Measurements from ENCODE around the gene PLIN3.
"Not testable (repeated sequence)": the region's sequence is repeated elsewhere in the genome, so short reads cannot be mapped to it uniquely, and the experiment has no call there.

Gene PLIN3

DNA sequence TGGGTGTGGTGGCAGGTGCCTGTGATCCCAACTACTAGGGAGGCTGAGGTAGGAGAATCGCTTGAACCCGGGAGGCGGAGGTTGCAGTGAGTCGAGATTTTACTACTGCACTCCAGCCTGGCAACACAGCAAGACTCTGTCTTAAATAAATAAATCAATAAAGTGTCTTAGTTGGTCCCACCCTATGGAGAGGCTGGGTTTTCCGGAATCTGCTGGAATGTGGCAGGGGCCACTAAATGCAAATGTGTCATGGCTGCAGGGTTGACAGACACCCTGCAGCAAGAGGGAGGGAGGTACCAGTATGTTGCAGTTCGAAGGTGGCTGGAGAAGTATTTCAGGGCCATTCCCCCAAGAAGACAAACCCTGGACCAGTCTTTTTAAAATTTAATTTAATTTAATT, 17.5 kb upstream of the PLIN3 start:
- not testable (repeated sequence) for H3K9me3 ChIP-seq (ENCODE audit: control insufficient read depth, insufficient read depth, low read length); H3K4me1 ChIP-seq (ENCODE audit: control insufficient read depth, insufficient read depth, low read length); H3K4me3 ChIP-seq (ENCODE audit: low read depth, low read length); H3K36me3 ChIP-seq (ENCODE audit: control insufficient read depth, insufficient read depth, low read length); H3K27me3 ChIP-seq (ENCODE audit: control insufficient read depth, insufficient read depth, low read length); H3K9ac ChIP-seq (ENCODE audit: low read depth, low read length)

DNA sequence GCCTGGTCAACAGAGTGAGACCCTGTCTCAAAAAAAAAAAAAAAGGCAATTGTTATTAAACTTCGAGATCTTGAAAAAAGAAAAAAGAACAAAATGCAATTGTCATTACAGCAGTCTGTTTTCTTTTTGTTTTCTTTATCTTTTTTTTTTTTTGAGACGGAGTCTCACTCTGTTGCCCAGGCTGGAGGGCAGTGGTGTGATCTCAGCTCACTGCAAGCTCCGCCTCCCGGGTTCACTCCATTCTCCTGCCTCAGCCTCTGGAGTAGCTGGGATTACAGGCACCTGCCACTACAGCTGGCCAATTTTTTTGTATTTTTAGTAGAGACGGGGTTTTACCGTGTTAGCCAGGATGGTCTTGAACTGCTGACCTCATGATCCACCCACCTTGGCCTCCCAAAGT, 15.4 kb upstream of the PLIN3 start:
- not testable (repeated sequence) for H3K36me3 ChIP-seq (ENCODE audit: control insufficient read depth, insufficient read depth, low read length); H3K27me3 ChIP-seq (ENCODE audit: control insufficient read depth, insufficient read depth, low read length); H3K9ac ChIP-seq (ENCODE audit: low read depth, low read length); H3K4me1 ChIP-seq (ENCODE audit: control insufficient read depth, insufficient read depth, low read length); H3K9me3 ChIP-seq (ENCODE audit: control insufficient read depth, insufficient read depth, low read length); H3K4me3 ChIP-seq (ENCODE audit: low read depth, low read length)

DNA sequence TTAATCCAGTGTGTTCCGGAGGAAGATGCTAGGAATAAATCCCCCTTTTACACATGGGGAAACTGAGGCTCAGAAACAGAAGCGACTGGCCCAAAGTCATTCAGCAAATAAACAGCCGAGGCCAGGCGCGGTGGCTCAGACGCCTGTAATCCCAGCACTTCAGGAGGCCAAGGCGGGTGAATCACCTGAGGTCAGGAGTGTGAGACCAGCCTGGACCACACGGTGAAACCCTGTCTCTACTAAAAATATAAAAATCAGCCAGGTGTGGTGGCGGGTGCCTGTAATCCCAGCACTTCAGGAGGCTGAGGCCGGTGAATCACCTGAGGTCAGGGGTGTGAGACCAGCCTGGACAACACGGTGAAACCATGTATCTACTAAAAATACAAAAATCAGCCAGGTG, 11.6 kb upstream of the PLIN3 start:
- H3K27me3 ChIP-seq (ENCODE audit: control insufficient read depth, insufficient read depth, low read length) = no peaks in the 10 kb centered on the region
- H3K36me3 ChIP-seq (ENCODE audit: control insufficient read depth, insufficient read depth, low read length) = no peaks in the 10 kb centered on the region
- no peaks in the 10 kb centered on the region for H3K9me3 ChIP-seq (ENCODE audit: control insufficient read depth, insufficient read depth, low read length)
- H3K9ac ChIP-seq (ENCODE audit: low read depth, low read length) = no peak overlapping the region
- H3K4me1 ChIP-seq (ENCODE audit: control insufficient read depth, insufficient read depth, low read length) = no peaks in the 10 kb centered on the region
- no peak overlapping the region for H3K4me3 ChIP-seq (ENCODE audit: low read depth, low read length)

DNA sequence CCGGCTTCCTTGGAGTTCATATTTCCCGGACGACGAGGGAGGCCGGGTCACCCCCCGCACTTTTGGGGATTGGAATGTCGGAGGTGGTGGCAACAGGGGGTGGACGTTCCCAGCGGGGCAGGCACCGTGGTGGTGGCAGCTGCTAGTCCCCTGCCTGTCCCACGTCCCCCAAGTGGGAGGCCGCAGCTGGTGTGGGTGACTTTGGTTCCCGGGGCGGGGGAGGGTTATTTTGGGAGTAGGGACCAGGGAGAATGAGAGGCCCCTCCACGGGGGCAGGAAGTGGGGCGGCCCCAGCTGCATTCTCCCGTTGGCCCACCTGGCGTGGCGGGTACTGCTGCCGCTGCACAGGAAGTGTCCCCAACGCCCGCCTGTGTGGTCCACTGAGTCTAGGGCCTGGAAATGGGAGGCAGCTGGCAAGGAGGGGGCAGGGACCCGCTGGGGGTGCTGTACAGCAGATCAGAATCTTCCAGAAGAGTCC, 11.1 kb upstream of the PLIN3 start:
- Histone ChIP-seq H3K4me3 (ENCODE audit: low read depth, low read length) (no peak overlapping the region), H3K9ac (ENCODE audit: low read depth, low read length) (no peak overlapping the region)

DNA sequence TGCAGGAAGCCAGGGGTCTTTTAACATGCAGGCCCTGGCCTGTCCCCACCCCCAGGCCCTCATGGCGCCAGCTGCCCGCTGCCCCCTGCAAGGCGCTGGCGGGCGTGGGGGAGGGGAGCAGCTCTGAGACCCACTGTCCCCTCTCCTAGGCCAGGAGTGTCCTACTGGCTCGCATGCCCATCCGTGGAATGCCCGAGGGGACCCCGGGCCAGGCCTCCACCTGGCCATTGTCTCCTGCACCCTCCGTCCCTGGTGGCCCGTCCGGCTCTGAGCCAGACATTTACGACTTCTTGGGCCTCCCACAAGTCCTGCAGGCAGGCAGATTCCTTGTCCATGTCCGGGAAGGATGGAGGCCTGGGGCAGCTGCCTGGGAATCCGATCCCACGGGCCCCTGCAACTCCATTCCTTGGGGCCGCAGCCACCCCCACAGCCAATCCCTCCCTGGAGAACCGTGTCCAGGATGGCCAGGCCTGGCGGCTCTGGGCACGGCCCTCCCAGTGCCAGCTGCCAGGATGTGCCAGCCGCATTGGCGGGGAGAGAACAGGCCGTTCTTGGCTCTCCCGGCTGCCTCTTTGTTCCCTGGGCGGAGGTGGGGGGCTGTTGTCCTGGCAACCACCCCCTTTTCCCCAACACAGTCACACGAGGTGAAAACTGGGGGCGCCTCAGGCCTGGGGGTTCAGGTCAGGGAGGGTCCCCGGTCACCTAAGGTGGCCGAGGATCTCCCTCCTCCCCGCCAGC, 10.5 kb upstream of the PLIN3 start:
- H3K9me3 ChIP-seq (ENCODE audit: control insufficient read depth, insufficient read depth, low read length) = no peaks in the 10 kb centered on the region
- H3K9ac ChIP-seq (ENCODE audit: low read depth, low read length) = no peak overlapping the region
- no peaks in the 10 kb centered on the region for H3K4me1 ChIP-seq (ENCODE audit: control insufficient read depth, insufficient read depth, low read length)
- no peak overlapping the region for H3K4me3 ChIP-seq (ENCODE audit: low read depth, low read length)
- no peaks in the 10 kb centered on the region for H3K36me3 ChIP-seq (ENCODE audit: control insufficient read depth, insufficient read depth, low read length)
- H3K27me3 ChIP-seq (ENCODE audit: control insufficient read depth, insufficient read depth, low read length) = no peaks in the 10 kb centered on the region

More for the DNA sequence above, 11.1 kb upstream of the PLIN3 start:
- Histone ChIP-seq H3K9me3 (ENCODE audit: control insufficient read depth, insufficient read depth, low read length) (no peaks in the 10 kb centered on the region), H3K4me1 (ENCODE audit: control insufficient read depth, insufficient read depth, low read length) (no peaks in the 10 kb centered on the region), H3K36me3 (ENCODE audit: control insufficient read depth, insufficient read depth, low read length) (no peaks in the 10 kb centered on the region), H3K27me3 (ENCODE audit: control insufficient read depth, insufficient read depth, low read length) (no peaks in the 10 kb centered on the region)

- Histone ChIP-seq H3K36me3 (ENCODE audit: control insufficient read depth, insufficient read depth, low read length) (no peaks in the 10 kb centered on the region), H3K9me3 (ENCODE audit: control insufficient read depth, insufficient read depth, low read length) (no peaks in the 10 kb centered on the region), H3K9ac (ENCODE audit: low read depth, low read length) (no peak overlapping the region), H3K4me1 (ENCODE audit: control insufficient read depth, insufficient read depth, low read length) (no peaks in the 10 kb centered on the region), H3K27me3 (ENCODE audit: control insufficient read depth, insufficient read depth, low read length) (no peaks in the 10 kb centered on the region), H3K4me3 (ENCODE audit: low read depth, low read length) (no peak overlapping the region)
These were observed 6.5 kb upstream of the PLIN3 start for GRCh38 chr19:4873930-4874329.

GRCh38 chr19:4871711-4872110, 4.2 kb upstream of the PLIN3 start:
- no peaks in the 10 kb centered on the region for H3K9me3 ChIP-seq (ENCODE audit: control insufficient read depth, insufficient read depth, low read length)
- H3K36me3 ChIP-seq (ENCODE audit: control insufficient read depth, insufficient read depth, low read length) = no peaks in the 10 kb centered on the region
- H3K4me3 ChIP-seq (ENCODE audit: low read depth, low read length) = no peak overlapping the region
- no peaks in the 10 kb centered on the region for H3K27me3 ChIP-seq (ENCODE audit: control insufficient read depth, insufficient read depth, low read length)
- H3K9ac ChIP-seq (ENCODE audit: low read depth, low read length) = no peak overlapping the region
- no peaks in the 10 kb centered on the region for H3K4me1 ChIP-seq (ENCODE audit: control insufficient read depth, insufficient read depth, low read length)

DNA sequence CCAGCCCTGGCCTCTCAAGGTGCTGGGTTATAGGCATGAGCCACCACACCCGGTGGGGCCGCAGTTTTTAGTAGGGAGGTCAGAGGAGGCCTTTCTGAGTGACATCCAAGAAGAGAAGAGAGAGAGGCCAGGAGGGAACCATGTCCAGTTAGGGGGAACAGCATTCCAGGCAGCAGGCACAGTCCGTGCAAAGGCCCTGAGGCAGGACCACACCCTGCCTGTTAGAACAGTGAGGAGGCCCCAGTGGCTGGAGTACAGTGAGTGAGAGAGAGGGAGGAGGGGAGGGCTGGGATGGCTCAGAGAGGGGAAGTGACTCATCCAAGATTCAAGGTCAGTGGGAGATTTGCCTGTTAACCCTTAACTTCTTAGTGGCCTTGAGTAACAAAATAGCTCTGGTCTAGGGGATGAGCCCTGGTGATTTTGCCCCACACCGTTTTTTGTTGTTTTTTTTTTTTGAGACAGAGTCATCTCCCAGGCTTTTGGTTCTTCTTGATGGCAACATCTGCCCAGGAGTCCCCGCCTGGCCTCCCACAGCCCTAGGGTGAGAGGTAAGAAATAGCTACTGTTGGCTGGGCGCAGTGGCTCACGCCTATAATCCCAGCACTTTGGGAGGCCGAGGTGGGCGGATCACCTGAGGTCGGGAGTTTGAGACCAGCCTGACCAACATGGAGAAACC, 2.7 kb upstream of the PLIN3 start:
- Histone ChIP-seq H3K9ac (ENCODE audit: low read depth, low read length) (no peak overlapping the region), H3K4me3 (ENCODE audit: low read depth, low read length) (no peak overlapping the region), H3K4me1 (ENCODE audit: control insufficient read depth, insufficient read depth, low read length) (peaks cover 4% of the 10 kb centered on the region)

DNA sequence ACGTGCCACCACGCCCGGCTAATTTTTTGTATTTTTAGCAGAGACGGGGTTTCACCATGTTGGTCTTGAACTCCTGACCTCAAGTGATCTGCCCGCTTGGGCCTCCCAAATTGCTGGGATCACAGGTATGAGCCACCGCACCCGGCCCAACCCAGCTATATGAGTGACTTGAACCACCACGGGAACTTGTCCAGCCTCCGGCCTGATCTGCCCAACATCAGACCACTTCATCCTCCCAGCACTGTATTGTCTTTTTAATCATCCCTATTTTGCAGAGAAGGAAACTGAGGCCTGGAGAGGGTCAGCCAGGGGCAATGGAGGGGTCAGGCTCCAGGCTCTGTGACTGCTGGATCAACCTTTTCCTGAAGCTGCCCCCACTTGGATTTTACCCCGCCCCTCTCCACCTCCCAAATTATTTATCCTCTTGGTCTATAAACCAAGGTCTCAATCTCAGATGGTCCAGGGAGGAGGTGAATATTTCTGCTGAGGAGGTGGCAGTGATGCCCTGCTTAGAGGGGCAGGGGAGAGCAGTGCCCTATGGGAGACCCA, 893 bp upstream of the PLIN3 start:
- Histone ChIP-seq H3K4me3 (ENCODE audit: low read depth, low read length) (no peak overlapping the region), H3K4me1 (ENCODE audit: control insufficient read depth, insufficient read depth, low read length) (peaks cover 4% of the 10 kb centered on the region), H3K36me3 (ENCODE audit: control insufficient read depth, insufficient read depth, low read length) (no peaks in the 10 kb centered on the region), H3K27me3 (ENCODE audit: control insufficient read depth, insufficient read depth, low read length) (no peaks in the 10 kb centered on the region), H3K9ac (ENCODE audit: low read depth, low read length) (no peak overlapping the region), H3K9me3 (ENCODE audit: control insufficient read depth, insufficient read depth, low read length) (no peaks in the 10 kb centered on the region)

More for the DNA sequence above, 2.7 kb upstream of the PLIN3 start:
- Histone ChIP-seq H3K36me3 (ENCODE audit: control insufficient read depth, insufficient read depth, low read length) (no peaks in the 10 kb centered on the region), H3K9me3 (ENCODE audit: control insufficient read depth, insufficient read depth, low read length) (no peaks in the 10 kb centered on the region), H3K27me3 (ENCODE audit: control insufficient read depth, insufficient read depth, low read length) (no peaks in the 10 kb centered on the region)

GRCh38 chr19:4866595-4867424, 657 bp downstream of the PLIN3 start:
- peaks cover 5% of the 10 kb centered on the region for H3K36me3 ChIP-seq (ENCODE audit: control insufficient read depth, insufficient read depth, low read length)
- H3K27me3 ChIP-seq (ENCODE audit: control insufficient read depth, insufficient read depth, low read length) = no peaks in the 10 kb centered on the region
- H3K4me3 ChIP-seq (ENCODE audit: low read depth, low read length) = peak overlapping the region; percentile 82
- peaks cover 4% of the 10 kb centered on the region for H3K4me1 ChIP-seq (ENCODE audit: control insufficient read depth, insufficient read depth, low read length)
- no peaks in the 10 kb centered on the region for H3K9me3 ChIP-seq (ENCODE audit: control insufficient read depth, insufficient read depth, low read length)
- H3K9ac ChIP-seq (ENCODE audit: low read depth, low read length) = peak overlapping the region; percentile 76

- no peak overlapping the region for H3K9ac ChIP-seq (ENCODE audit: low read depth, low read length)
- H3K4me1 ChIP-seq (ENCODE audit: control insufficient read depth, insufficient read depth, low read length) = no peaks in the 10 kb centered on the region
- H3K4me3 ChIP-seq (ENCODE audit: low read depth, low read length) = no peak overlapping the region
- H3K9me3 ChIP-seq (ENCODE audit: control insufficient read depth, insufficient read depth, low read length) = no peaks in the 10 kb centered on the region
- no peaks in the 10 kb centered on the region for H3K27me3 ChIP-seq (ENCODE audit: control insufficient read depth, insufficient read depth, low read length)
- H3K36me3 ChIP-seq (ENCODE audit: control insufficient read depth, insufficient read depth, low read length) = peaks cover 28% of the 10 kb centered on the region
These were observed 6.3 kb downstream of the PLIN3 start for GRCh38 chr19:4861147-4861546.
